Tongue (tissue), 3 donors: ENCODE data around the gene UBASH3A. TPM values are rescaled to one million over a fixed set of nuclear protein-coding genes. Genes with fewer than 3 reads are reported as not detected.

Experiments used
- DNase-seq: peaks from one replicate; pipeline ENCODE4 v3.0.0-alpha.2; 2015
- small RNA-seq: library from RNA; depleted of rRNA; stranded (forward); fragments of <200 nt; gene quantifications from one replicate; pipeline ENCODE3, GENCODE V24; 2014; ENCODE audit warnings: low replicate concordance
- total RNA-seq: library from RNA; depleted of rRNA; stranded (reverse); fragments of >200 nt; gene quantifications from one replicate; pipeline ENCODE4 v1.2.3, GENCODE V29; 2014

Gene UBASH3A
- total RNA-seq, 1 donor from 2014 or later, result 0.41 TPM

- DNase-seq, result no peak
Observed at GRCh38 chr21:42493109-42494060, 89.7 kb downstream of the UBASH3A start.

GRCh38 chr21:42495027-42495426 is 91.3 kb downstream of the UBASH3A start:
- DNase-seq, result no peak

GRCh38 chr21:42495765-42496119 is 92.0 kb downstream of the UBASH3A start:
- no peak for DNase-seq

GRCh38 chr21:42496120-42496838 is 92.6 kb downstream of the UBASH3A start, which contains the start of gene RSPH1:
Gene RSPH1, minus strand, starts transcription at chr21:42496224. Its CDS starts 38 bp downstream, at chr21:42496186.
- peak; percentile 100 for DNase-seq

GRCh38 chr21:42496839-42497202 is 93.1 kb downstream of the UBASH3A start:
- DNase-seq, result peak; percentile 36

Small RNAs within 50 kb of the gene (small RNA-seq; reads per million reads assigned to genes)
- not detected for gene RNU6-1149P

Other genes starting within 250 kb of the UBASH3A start
- gene ABCG1, start 184.8 kb upstream of the UBASH3A start, total RNA-seq, result 20.9 TPM
- gene TFF3, start 88.5 kb upstream of the UBASH3A start, total RNA-seq, result 30.9 TPM
- not detected for gene TFF2, start 52.9 kb upstream of the UBASH3A start, total RNA-seq
- gene TFF1, start 37.4 kb upstream of the UBASH3A start, total RNA-seq, result not detected
- gene TMPRSS3, start 7.8 kb upstream of the UBASH3A start, total RNA-seq, result 0.21 TPM
- 0.10 TPM for gene RSPH1, start 92.3 kb downstream of the UBASH3A start, total RNA-seq
- gene SLC37A1, start 110.0 kb downstream of the UBASH3A start, total RNA-seq, result 12.7 TPM
- 9.8 TPM for gene PDE9A, start 249.7 kb downstream of the UBASH3A start, total RNA-seq